Endothelial cell (in vitro differentiated cells): Measurements from ENCODE around the gene R3HDM2. TPM values are rescaled to one million over a fixed set of nuclear protein-coding genes. Genes with fewer than 3 reads are reported as not detected.

Experiments
- DNase-seq: peaks from one replicate; pipeline ENCODE4 v3.0.0; 2021; ENCODE audit warnings: low spot score
- H3K27ac Mint-ChIP-seq: one replicate; pipeline ENCODE4 v1.8.0; 2021; ENCODE audit warnings: mixed read lengths, inconsistent platforms; ENCODE audit not compliant: unreplicated experiment
- H3K27me3 Mint-ChIP-seq: one replicate; pipeline ENCODE4 v1.8.0; 2021; ENCODE audit warnings: mild to moderate bottlenecking, moderate library complexity, mixed read lengths, inconsistent platforms; ENCODE audit not compliant: unreplicated experiment
- H3K36me3 Mint-ChIP-seq: one replicate; pipeline ENCODE4 v1.8.0; 2021; ENCODE audit warnings: mild to moderate bottlenecking, low read depth, mixed read lengths, inconsistent platforms; ENCODE audit not compliant: unreplicated experiment
- H3K4me1 Mint-ChIP-seq: one replicate; pipeline ENCODE4 v1.8.0; 2021; ENCODE audit warnings: mild to moderate bottlenecking, mixed read lengths, inconsistent platforms; ENCODE audit not compliant: unreplicated experiment
- H3K4me3 Mint-ChIP-seq: one replicate; pipeline ENCODE4 v1.8.0; 2021; ENCODE audit warnings: mild to moderate bottlenecking, mixed read lengths, inconsistent platforms; ENCODE audit not compliant: unreplicated experiment
- H3K9me3 Mint-ChIP-seq: one replicate; pipeline ENCODE4 v1.8.0; 2021; ENCODE audit warnings: mixed read lengths, inconsistent platforms; ENCODE audit not compliant: unreplicated experiment
- total RNA-seq: library from RNA; stranded (reverse); fragmentation: NEBNext Ultra II Directional; extraction: Animal tissue kit (Norgen Biotek cat#: 25700); gene quantifications from one replicate; pipeline ENCODE4 v1.2.1, GENCODE V29; 2021; ENCODE audit not compliant: unreplicated experiment
- TF ChIP-seq, protein P1 (sequence below): fragments of 200-600 bp; sonication (generic); IDR thresholded peaks from one replicate; pipeline ENCODE4 v1.5.0; 2021; ENCODE audit warnings: antibody characterized with exemption; ENCODE audit not compliant: unreplicated experiment

Gene R3HDM2
- total RNA-seq, 1 donor from 2014 or later: 39.4 TPM

DNA sequence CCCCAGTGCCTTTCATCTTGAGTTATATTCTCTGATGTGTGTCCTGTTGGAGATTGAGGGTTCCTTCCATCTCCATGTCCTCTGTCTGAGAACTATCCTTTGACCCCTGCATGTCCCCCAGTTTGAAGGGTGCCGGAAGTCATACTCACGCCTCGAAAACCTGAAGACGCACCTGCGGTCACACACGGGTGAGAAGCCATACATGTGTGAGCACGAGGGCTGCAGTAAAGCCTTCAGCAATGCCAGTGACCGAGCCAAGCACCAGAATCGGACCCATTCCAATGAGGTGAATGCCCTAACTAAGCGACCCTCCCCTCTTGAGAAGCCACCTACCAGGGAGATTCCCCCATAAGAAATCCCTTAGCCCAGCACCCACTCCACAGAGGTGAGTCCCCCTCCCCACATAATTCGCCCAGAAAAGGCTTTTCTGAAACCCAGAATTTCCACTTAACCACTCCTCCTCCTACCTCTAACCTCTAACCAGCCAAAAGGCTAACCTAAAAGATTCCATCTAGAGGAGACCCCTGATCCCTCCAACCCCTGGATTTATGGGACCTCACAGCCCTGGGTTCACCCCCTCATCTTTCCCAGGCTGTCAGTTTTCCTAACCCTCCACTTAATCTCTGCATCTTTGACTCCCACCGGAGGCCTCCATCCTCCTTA lies 36.5 kb upstream of the R3HDM2 start:
- peaks cover 22% of the 10 kb centered on the region for H3K27me3 Mint-ChIP-seq
- TF ChIP-seq, protein P1, sequence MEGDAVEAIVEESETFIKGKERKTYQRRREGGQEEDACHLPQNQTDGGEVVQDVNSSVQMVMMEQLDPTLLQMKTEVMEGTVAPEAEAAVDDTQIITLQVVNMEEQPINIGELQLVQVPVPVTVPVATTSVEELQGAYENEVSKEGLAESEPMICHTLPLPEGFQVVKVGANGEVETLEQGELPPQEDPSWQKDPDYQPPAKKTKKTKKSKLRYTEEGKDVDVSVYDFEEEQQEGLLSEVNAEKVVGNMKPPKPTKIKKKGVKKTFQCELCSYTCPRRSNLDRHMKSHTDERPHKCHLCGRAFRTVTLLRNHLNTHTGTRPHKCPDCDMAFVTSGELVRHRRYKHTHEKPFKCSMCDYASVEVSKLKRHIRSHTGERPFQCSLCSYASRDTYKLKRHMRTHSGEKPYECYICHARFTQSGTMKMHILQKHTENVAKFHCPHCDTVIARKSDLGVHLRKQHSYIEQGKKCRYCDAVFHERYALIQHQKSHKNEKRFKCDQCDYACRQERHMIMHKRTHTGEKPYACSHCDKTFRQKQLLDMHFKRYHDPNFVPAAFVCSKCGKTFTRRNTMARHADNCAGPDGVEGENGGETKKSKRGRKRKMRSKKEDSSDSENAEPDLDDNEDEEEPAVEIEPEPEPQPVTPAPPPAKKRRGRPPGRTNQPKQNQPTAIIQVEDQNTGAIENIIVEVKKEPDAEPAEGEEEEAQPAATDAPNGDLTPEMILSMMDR: no peak
- H3K36me3 Mint-ChIP-seq: peaks cover 16% of the 10 kb centered on the region
- no peak overlapping the region for H3K27ac Mint-ChIP-seq
- no peaks in the 10 kb centered on the region for H3K9me3 Mint-ChIP-seq
- DNase-seq: no peak
- H3K4me3 Mint-ChIP-seq: peak overlapping the region; percentile 14
- H3K4me1 Mint-ChIP-seq: peaks cover 27% of the 10 kb centered on the region

DNA sequence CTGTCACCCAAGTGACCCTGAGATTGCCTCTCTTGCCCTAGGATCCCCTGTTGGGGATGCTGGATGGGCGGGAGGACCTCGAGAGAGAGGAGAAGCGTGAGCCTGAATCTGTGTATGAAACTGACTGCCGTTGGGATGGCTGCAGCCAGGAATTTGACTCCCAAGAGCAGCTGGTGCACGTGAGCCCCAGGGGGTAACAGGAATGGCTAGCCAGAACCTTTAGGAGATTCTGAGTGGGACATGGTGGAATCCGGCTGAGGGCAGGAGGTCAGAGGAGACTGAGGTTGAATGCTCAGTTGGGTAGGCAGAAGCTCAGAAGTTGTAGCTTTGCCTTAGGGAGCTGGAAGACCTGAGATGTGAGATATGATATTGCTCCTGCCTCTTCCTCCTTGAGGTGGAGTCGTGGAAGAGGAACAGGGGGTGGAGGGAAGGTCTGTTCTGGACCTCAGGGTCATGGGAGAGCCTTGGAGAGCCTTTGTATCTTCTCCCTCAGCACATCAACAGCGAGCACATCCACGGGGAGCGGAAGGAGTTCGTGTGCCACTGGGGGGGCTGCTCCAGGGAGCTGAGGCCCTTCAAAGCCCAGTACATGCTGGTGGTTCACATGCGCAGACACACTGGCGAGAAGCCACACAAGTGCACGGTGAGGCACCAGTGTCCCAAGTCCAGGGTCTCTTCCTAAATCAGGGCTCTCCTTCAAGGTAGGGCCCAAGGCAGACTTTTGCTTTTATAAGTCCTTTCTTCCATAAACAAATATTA lies 35.1 kb upstream of the R3HDM2 start:
- H3K27ac Mint-ChIP-seq: peak overlapping the region; percentile 4
- H3K27me3 Mint-ChIP-seq: peaks cover 25% of the 10 kb centered on the region
- H3K4me3 Mint-ChIP-seq: no peak overlapping the region
- H3K4me1 Mint-ChIP-seq: peaks cover 29% of the 10 kb centered on the region
- peaks cover 16% of the 10 kb centered on the region for H3K36me3 Mint-ChIP-seq
- TF ChIP-seq, protein P1: no peak
- no peaks in the 10 kb centered on the region for H3K9me3 Mint-ChIP-seq
- no peak for DNase-seq

DNA sequence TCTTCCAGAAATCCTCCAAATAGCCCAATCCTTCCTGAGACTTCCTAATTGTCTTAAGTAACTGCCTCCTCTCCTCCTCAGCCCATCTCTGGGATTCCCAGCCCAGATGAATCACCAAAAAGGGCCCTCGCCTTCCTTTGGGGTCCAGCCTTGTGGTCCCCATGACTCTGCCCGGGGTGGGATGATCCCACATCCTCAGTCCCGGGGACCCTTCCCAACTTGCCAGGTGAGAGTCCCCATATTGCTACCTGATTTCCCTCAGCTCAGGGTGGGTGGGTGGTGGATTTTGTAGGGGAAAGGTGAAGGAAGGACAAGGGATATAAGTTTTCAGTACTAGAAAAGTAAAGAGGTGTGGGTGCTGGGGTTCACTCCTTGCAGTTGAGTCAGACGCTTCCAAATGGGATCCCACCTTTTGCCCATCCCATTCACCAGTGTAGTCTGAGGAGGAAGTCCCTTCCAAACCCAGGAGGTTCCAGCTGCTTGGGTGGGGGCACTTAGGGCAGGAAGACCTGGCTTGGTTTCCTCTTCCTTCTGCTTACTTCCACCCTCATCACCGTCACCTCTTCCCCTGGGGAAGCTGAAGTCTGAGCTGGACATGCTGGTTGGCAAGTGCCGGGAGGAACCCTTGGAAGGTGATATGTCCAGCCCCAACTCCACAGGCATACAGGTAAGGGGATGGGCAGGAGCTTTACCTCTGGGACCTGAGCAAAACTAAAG lies 34.3 kb upstream of the R3HDM2 start:
- Mint-ChIP-seq H3K36me3 (peaks cover 16% of the 10 kb centered on the region), H3K4me1 (peaks cover 32% of the 10 kb centered on the region), H3K27ac (peak overlapping the region; percentile 42), H3K27me3 (peaks cover 29% of the 10 kb centered on the region), H3K4me3 (no peak overlapping the region), H3K9me3 (no peaks in the 10 kb centered on the region)
- TF ChIP-seq, protein P1: no peak
- DNase-seq: no peak

DNA sequence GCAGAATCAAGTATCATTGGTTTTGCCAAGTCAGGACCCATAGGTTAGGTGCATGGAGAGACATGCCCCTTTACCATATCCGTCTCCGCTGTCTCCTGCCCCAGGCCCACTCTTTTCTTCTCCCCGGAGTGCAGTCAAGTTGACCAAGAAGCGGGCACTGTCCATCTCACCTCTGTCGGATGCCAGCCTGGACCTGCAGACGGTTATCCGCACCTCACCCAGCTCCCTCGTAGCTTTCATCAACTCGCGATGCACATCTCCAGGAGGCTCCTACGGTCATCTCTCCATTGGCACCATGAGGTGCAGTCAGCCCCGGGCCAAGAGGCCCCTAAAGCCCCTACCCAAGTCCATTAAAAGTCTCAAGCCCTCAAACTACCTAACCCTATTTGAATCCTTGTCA lies 33.7 kb upstream of the R3HDM2 start:
- H3K27me3 Mint-ChIP-seq: peaks cover 26% of the 10 kb centered on the region
- no peak for DNase-seq
- no peaks in the 10 kb centered on the region for H3K9me3 Mint-ChIP-seq
- TF ChIP-seq, protein P1: no peak
- no peak overlapping the region for H3K4me3 Mint-ChIP-seq
- peaks cover 16% of the 10 kb centered on the region for H3K36me3 Mint-ChIP-seq
- H3K27ac Mint-ChIP-seq: peak overlapping the region; percentile 42
- peaks cover 33% of the 10 kb centered on the region for H3K4me1 Mint-ChIP-seq

DNA sequence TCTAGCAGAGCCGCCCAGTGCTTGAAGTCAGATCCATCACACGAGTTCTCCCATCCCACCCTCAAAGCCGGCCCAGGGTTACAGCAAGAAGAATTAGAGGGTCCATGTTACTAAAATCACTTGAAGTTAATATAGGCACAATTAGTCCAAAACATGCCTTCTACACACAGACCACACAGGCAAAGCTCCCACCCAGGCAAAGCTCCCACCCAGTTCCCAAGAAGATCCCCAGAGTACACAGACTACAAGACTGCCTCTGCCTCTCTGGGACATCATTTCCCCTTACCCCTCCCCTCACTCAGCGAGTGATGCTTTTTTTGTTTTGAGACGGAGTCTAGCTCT lies 32.0 kb upstream of the R3HDM2 start:
- Mint-ChIP-seq H3K4me1 (peaks cover 38% of the 10 kb centered on the region), H3K36me3 (peaks cover 10% of the 10 kb centered on the region), H3K9me3 (no peaks in the 10 kb centered on the region), H3K27ac (peak overlapping the region; percentile 6), H3K27me3 (peaks cover 31% of the 10 kb centered on the region), H3K4me3 (peak overlapping the region; percentile 90)
- DNase-seq: no peak
- TF ChIP-seq, protein P1: peak; percentile 37
